ENCODE measurements around the gene SLC39A12. TPM values are rescaled to one million over a fixed set of nuclear protein-coding genes. Genes with fewer than 3 reads are reported as not detected.

The SLC39A12 gene
- total and polyA plus RNA-seq, 2 of the 4 experiments (the other 2 are of a cell fraction): not detected

DNA sequence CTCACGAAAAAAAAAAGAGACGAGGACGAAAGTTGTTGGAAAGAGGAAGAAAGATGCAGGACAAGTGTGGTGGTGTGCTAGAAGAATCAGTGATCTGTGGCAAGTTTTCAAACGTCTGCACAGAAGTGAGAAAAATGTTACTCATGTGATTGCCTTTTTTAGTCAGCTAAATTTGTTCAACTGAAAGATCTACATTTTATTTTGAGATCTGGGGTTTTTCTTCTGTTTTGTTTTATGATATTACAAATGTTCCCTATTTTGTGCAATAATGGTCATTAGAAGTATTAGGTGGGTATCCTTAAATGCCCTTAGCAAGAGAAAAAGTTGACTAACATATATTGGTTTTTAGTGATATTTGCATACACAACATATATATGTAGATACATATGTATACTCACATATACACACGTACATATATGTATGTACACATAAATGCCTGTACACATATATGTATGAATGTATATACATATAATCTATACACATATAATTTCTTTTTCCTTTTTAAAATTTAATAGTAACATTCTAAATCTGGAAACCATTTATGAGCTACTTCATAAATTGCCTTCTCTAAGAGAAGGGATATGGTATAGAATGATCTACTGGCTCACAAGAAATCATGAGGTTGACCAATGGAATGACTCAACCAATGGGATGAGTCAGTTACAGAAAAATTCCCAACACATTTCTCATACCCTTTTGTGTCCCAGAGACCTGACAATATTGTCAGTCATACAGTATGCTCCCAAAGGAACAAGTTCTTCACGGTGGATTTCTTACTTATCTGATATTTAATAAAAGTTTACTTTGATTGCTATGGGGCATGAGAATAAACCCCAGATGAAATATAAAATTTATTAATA, 38.4 kb downstream of the SLC39A12 start:
- Histone ChIP-seq H3K9ac (ENCODE audit: low read depth, low read length) (no peak overlapping the region), H4K8ac (ENCODE audit: low read depth in 2 of 2, low read length in 2 of 2) (no peak overlapping the region), H2AFZ (replicated peaks; ENCODE audit: low read length, poor library complexity) (no peak overlapping the region), H3K27me3 (ENCODE audit: control insufficient read depth, insufficient read depth, low read length) (no peaks in the 10 kb centered on the region), H3K36me3 (ENCODE audit: control insufficient read depth, insufficient read depth, low read length) (no peaks in the 10 kb centered on the region), H3K9me3 (ENCODE audit: control insufficient read depth, insufficient read depth, low read length) (0 out of 2 replicates have a peak, but pooled peaks cover 1% of the 10 kb centered on the region), H3K23ac (ENCODE audit: low read depth, low read length) (no peak overlapping the region), H2AK9ac (replicated peaks; ENCODE audit: low read depth, low read length, poor library complexity) (no peak overlapping the region), H2BK20ac (ENCODE audit: low read depth, low read length) (no peak overlapping the region), H3K9me1 (ENCODE audit: insufficient read depth, low read length) (no peaks in the 10 kb centered on the region), H3K14ac (replicated peaks; ENCODE audit: low read depth, low read length) (no peak overlapping the region), H3K79me1 (ENCODE audit: low read depth in 1 of 2, low read length in 2 of 2) (no peaks in the 10 kb centered on the region), H3K4me3 (ENCODE audit: insufficient read depth, low read depth, low read length) (no peak overlapping the region), H3K4me1 (ENCODE audit: control insufficient read depth, insufficient read depth, low read length) (peaks cover 2% of the 10 kb centered on the region; the same call in 1 of the 2 replicates), H3K18ac (ENCODE audit: low read depth, low read length) (no peak overlapping the region), H4K20me1 (ENCODE audit: insufficient read depth, low read length) (no peaks in the 10 kb centered on the region), H2BK15ac (ENCODE audit: low read depth, low read length) (no peak overlapping the region), H4K5ac (ENCODE audit: low read depth, low read length) (no peak overlapping the region), H2BK120ac (ENCODE audit: low read depth, low read length) (no peak overlapping the region), H2BK5ac (ENCODE audit: low read depth, low read length, poor library complexity, severe bottlenecking) (no peak overlapping the region), H4K91ac (ENCODE audit: insufficient read depth, low read depth, low read length) (no peak overlapping the region), H3K4me2 (ENCODE audit: low read depth, low read length) (no peak overlapping the region), H3K56ac (ENCODE audit: extremely low read depth, insufficient read depth, low read length) (no peak overlapping the region), H3K27ac (ENCODE audit: insufficient read depth, low read length) (no peak overlapping the region), H3K4ac (ENCODE audit: low read depth, low read length) (no peak overlapping the region), H2AK5ac (ENCODE audit: low read depth, low read length) (no peak overlapping the region)
- WGBS, 2 experiments (ENCODE audit: extremely low coverage in 2 of 2, insufficient read length in 1 of 2): 100% methylated on average over 3 of the region's 6 CpGs; no CpG with 5 or more reads in 1 of the 2 experiments
- in situ Hi-C loops (cut with MboI; ENCODE audit: low sequenced_read_pairs) (no loop called here), dilution Hi-C loops (cut with HindIII; ENCODE audit: low sequenced_read_pairs, unreplicated experiment) (no loop called here), intact Hi-C loops (cut with micrococcal nuclease) (no loop called here)
- DNase-seq (peak; percentile 90), ATAC-seq (ENCODE audit: low read depth) (peak; percentile 84)
- ChIA-PET CTCF (no interaction called here), POLR2A (ENCODE audit: unreplicated experiment) (no interaction called here)
- TF ChIP-seq NFE2L2 (IDR thresholded peaks at IDR 0.05; ENCODE audit: low read depth, low read length) (no peak), CEBPB (IDR thresholded peaks at IDR 0.05; ENCODE audit: low read depth, low read length) (peak; percentile 64; the same call in 1 of the 2 replicates), FOS (IDR thresholded peaks at IDR 0.05; ENCODE audit: low read depth, low read length) (peak; percentile 61), POLR2A (IDR thresholded peaks at IDR 0.05; ENCODE audit: low read depth, low read length) (no peak)
- BruUV-seq (replicated peaks): no TSS peak
